Measurements from ENCODE around the gene CPEB1. TPM values are rescaled to one million over a fixed set of nuclear protein-coding genes. Genes with fewer than 3 reads are reported as not detected.
A peak's percentile ranks its signal among the peaks of the same experiment; 100 is the strongest.

Gene CPEB1
- total RNA-seq, 1 donor from 2014 or later = 2.5 TPM

DNA sequence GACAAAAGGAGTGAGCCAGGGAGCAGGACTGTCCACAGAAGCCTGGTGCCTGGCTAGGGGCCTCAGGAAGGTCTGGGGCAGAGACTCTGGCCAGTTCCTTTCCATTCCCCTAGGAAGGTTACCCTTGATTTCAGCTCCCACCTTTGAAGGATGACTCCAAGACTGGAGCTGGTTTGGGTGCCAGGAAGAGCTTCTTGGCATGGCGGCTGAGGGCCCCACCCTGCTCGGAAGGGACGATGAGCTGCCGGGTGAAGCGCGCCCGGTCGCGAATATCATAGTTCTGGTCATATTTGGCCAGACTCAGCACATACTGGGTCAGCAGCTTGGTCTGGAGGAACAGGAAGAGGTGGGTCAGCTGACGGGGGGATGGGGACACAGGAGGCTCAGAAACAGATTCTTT, 19.4 kb upstream of the CPEB1 start:
- ATAC-seq (no peak), DNase-seq (peak; percentile 46)
- H3K4me3 ChIP-seq = no peak overlapping the region
- H3K27me3 ChIP-seq = no peaks in the 10 kb centered on the region
- intact Hi-C loops (cut with DNase I) = no loop called here
- H3K27ac ChIP-seq = no peak overlapping the region
- TF ChIP-seq, protein P1, sequence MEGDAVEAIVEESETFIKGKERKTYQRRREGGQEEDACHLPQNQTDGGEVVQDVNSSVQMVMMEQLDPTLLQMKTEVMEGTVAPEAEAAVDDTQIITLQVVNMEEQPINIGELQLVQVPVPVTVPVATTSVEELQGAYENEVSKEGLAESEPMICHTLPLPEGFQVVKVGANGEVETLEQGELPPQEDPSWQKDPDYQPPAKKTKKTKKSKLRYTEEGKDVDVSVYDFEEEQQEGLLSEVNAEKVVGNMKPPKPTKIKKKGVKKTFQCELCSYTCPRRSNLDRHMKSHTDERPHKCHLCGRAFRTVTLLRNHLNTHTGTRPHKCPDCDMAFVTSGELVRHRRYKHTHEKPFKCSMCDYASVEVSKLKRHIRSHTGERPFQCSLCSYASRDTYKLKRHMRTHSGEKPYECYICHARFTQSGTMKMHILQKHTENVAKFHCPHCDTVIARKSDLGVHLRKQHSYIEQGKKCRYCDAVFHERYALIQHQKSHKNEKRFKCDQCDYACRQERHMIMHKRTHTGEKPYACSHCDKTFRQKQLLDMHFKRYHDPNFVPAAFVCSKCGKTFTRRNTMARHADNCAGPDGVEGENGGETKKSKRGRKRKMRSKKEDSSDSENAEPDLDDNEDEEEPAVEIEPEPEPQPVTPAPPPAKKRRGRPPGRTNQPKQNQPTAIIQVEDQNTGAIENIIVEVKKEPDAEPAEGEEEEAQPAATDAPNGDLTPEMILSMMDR (IDR thresholded peaks at IDR 0.05) = no peak
- no peaks in the 10 kb centered on the region for H3K9me3 ChIP-seq
- H3K36me3 ChIP-seq = no peaks in the 10 kb centered on the region
- H3K4me1 ChIP-seq = no peaks in the 10 kb centered on the region

DNA sequence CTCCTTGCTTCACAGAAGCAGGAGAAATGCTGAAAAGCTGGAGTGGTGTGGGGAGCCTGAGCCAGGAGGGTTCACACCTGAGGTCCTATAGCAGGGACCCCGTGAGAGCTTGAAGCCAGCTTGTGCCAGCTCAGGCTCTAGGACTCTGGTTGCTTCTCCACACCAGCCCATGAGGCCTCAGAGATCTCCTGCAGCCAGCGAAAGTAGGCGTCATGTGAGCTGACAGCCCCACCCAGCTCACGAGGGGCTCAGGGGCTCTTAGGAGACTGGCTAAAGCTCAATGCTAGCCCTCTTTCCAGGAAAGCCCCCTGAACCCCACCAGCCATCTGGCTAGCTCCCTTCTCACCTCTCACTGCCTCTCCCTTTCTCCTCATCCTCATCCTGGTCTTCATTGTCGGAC, 16.9 kb upstream of the CPEB1 start:
- no peak overlapping the region for H3K27ac ChIP-seq
- H3K27me3 ChIP-seq = no peaks in the 10 kb centered on the region
- H3K9me3 ChIP-seq = no peaks in the 10 kb centered on the region
- no peaks in the 10 kb centered on the region for H3K36me3 ChIP-seq
- intact Hi-C loops (cut with DNase I) = no loop called here
- DNase-seq (no peak), ATAC-seq (no peak)
- TF ChIP-seq, protein P1 (IDR thresholded peaks at IDR 0.05) = no peak
- H3K4me3 ChIP-seq = no peak overlapping the region
- H3K4me1 ChIP-seq = no peaks in the 10 kb centered on the region

DNA sequence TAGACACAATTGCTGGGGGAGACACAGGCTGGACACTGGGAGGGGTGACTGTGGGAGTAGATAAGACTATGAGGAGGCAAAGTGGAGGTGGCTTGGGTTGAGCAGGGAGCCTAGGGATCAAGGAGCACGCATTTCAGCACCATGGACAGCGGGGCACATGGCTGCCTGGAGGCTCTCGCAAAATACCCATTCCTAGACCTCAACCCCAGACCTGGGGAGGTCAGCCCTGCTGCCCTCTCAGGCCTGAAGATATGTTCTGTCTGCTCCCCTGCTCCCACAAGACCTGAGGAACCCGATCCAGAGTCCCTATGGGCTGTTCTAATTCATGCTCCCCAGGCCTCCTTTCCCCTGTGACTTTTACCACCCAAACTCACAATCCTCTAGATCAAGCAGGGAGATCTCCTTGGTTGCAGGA, 16.0 kb upstream of the CPEB1 start:
- Histone ChIP-seq H3K4me1 (no peaks in the 10 kb centered on the region), H3K9me3 (no peaks in the 10 kb centered on the region), H3K27ac (no peak overlapping the region), H3K36me3 (no peaks in the 10 kb centered on the region), H3K27me3 (no peaks in the 10 kb centered on the region), H3K4me3 (no peak overlapping the region)
- ATAC-seq (peak; percentile 11), DNase-seq (no peak)
- TF ChIP-seq, protein P1 (IDR thresholded peaks at IDR 0.05) = no peak
- intact Hi-C loops (cut with DNase I) = no loop called here

DNA sequence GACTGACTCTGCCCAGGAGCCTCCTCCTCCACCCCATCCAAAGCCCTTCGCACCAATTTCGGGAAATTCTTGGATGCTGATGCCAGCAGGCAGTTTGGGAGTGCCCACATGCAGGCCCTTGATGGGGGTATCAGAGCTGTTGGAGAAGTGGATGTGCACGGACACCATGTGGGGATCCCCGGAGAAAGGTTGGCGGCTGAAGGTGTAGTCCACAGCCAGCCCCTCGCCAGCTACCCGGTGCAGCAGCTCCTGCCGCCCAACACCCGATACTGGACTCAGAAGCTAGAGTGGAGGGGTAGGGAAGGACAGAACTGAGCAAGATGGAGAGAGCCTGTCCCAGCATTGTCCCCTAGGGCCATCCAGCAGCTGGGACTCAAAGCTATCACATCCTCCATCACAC, 15.5 kb upstream of the CPEB1 start:
- Histone ChIP-seq H3K27me3 (no peaks in the 10 kb centered on the region), H3K4me1 (no peaks in the 10 kb centered on the region), H3K9me3 (no peaks in the 10 kb centered on the region), H3K4me3 (no peak overlapping the region), H3K36me3 (no peaks in the 10 kb centered on the region), H3K27ac (no peak overlapping the region)
- TF ChIP-seq, protein P1 (IDR thresholded peaks at IDR 0.05) = no peak
- DNase-seq (no peak), ATAC-seq (no peak)
- intact Hi-C loops (cut with DNase I) = no loop called here

DNA sequence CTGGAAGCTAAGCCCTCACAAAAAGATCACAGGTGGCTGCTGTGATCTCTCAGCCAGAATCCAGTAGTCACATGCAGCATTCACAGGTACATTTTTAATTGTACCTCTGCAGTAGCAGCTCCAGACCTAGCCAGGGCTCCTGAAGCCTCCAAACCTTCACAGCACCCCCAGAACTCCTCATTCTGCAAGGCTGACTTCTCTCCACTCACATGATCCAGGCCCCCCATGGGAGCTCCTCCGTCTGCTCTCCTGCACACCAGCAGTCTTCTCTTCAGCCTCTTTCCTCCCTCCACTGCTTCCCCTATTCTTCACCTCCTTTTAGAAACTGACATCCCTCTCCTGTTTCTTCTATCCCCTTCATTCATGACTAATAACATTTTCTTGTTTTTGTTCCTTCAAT, 13.2 kb upstream of the CPEB1 start:
- no peak for DNase-seq
- H3K36me3 ChIP-seq = no peaks in the 10 kb centered on the region
- no peak for ATAC-seq
- H3K4me3 ChIP-seq = no peak overlapping the region
- no peaks in the 10 kb centered on the region for H3K27me3 ChIP-seq
- TF ChIP-seq, protein P1 (IDR thresholded peaks at IDR 0.05) = no peak
- H3K9me3 ChIP-seq = no peaks in the 10 kb centered on the region
- no peaks in the 10 kb centered on the region for H3K4me1 ChIP-seq
- no peak overlapping the region for H3K27ac ChIP-seq
- intact Hi-C loops (cut with DNase I) = no loop called here

DNA sequence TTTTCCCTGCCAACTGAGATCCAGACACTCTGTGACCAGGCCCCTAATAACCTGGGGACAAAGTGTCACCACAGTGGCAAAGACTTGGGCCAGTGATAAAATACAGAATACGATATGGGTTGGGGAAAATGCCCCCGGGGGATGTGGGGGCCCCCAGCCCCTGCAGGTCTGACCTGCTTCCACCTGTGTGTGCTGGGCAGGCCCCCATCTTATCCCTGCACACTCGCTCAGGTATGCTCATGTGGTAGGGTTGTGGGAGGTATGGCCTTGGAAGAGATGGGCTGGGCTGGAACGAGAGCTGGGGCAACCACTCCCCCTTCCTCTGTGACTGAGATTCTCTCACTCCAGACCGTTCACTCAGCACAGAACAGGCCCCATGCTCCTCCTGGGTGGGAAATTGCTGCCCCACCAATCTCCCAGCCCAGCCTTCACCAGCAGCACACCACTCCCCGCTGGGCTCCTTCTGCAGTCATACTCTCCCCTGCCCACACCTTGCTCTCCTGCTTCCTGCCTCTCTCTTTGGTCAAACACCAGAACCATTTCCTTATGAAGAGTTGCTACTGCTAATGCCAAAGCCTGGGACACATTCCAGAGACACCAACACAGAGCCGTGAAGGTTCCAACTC, 9.6 kb upstream of the CPEB1 start:
- no peaks in the 10 kb centered on the region for H3K4me1 ChIP-seq
- ATAC-seq = no peak
- no peaks in the 10 kb centered on the region for H3K9me3 ChIP-seq
- no peaks in the 10 kb centered on the region for H3K27me3 ChIP-seq
- TF ChIP-seq, protein P1 (IDR thresholded peaks at IDR 0.05) = no peak
- intact Hi-C loops (cut with DNase I) = no loop called here
- DNase-seq = no peak
- no peak overlapping the region for H3K27ac ChIP-seq
- H3K36me3 ChIP-seq = no peaks in the 10 kb centered on the region
- no peak overlapping the region for H3K4me3 ChIP-seq

All from upper lobe of right lung (tissue), 1 donor.